ENCODE measurements around the gene LRWD1. TPM values are rescaled to one million over a fixed set of nuclear protein-coding genes. Genes with fewer than 3 reads are reported as not detected.

Gene LRWD1
- polyA plus RNA-seq, 2 of the 4 experiments (the other 2 are of a cell fraction): 10.7 to 28.1 TPM

DNA sequence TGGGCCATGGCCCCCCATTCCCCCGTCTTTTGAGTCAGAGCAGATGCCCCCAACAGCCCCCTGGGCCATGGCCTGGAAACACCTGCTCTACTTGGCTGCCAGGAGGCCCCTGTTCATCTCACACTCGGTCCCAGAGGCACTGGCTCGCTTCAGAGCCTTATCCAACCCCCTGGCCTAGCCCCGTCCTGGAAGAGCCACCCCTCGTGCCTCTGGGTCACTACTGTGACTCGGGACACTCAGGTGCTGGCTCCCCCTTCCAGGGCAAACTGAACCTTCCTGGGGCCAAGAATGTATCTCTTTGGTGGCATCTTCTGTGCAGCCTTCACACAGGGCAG is 7.0 kb downstream of the LRWD1 start:
- H3K9me3 ChIP-seq: no peaks in the 10 kb centered on the region
- ATAC-seq (no peak; a peak in 1 of 6 replicates), DNase-seq (ENCODE audit: low read depth in 1 of 2, low spot score in 1 of 2) (no peak), FAIRE-seq (no peak)
- H3K4me3 ChIP-seq: no peak overlapping the region
- H3K4me2 ChIP-seq: no peak overlapping the region
- TF ChIP-seq, protein P1, sequence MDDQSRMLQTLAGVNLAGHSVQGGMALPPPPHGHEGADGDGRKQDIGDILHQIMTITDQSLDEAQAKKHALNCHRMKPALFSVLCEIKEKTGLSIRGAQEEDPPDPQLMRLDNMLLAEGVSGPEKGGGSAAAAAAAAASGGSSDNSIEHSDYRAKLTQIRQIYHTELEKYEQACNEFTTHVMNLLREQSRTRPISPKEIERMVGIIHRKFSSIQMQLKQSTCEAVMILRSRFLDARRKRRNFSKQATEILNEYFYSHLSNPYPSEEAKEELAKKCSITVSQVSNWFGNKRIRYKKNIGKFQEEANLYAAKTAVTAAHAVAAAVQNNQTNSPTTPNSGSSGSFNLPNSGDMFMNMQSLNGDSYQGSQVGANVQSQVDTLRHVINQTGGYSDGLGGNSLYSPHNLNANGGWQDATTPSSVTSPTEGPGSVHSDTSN (IDR thresholded peaks at IDR 0.05): no peak
- TF ChIP-seq MAZ (IDR thresholded peaks at IDR 0.05; ENCODE audit: borderline replicate concordance, low read depth, low read length) (no peak), SREBF2 (IDR thresholded peaks at IDR 0.05) (no peak), RFX5 (IDR thresholded peaks at IDR 0.05) (no peak), CBX8 (IDR thresholded peaks at IDR 0.05) (no peak), HOXB5 (CRISPR knock-in tag; IDR thresholded peaks at IDR 0.05) (no peak), FOSL2 (IDR thresholded peaks at IDR 0.05) (no peak), FOSL2 (CRISPR knock-in tag; IDR thresholded peaks at IDR 0.05) (no peak), RNF2 (IDR thresholded peaks at IDR 0.05; ENCODE audit: borderline replicate concordance, low read depth) (no peak), BHLHE40 (IDR thresholded peaks at IDR 0.05; ENCODE audit: low read depth, low read length) (no peak), ZFP36 (IDR thresholded peaks at IDR 0.05; ENCODE audit: borderline replicate concordance, partially characterized antibody) (no peak), ZSCAN20 (CRISPR knock-in tag; IDR thresholded peaks at IDR 0.05) (no peak)
- TF ChIP-seq, protein P2, sequence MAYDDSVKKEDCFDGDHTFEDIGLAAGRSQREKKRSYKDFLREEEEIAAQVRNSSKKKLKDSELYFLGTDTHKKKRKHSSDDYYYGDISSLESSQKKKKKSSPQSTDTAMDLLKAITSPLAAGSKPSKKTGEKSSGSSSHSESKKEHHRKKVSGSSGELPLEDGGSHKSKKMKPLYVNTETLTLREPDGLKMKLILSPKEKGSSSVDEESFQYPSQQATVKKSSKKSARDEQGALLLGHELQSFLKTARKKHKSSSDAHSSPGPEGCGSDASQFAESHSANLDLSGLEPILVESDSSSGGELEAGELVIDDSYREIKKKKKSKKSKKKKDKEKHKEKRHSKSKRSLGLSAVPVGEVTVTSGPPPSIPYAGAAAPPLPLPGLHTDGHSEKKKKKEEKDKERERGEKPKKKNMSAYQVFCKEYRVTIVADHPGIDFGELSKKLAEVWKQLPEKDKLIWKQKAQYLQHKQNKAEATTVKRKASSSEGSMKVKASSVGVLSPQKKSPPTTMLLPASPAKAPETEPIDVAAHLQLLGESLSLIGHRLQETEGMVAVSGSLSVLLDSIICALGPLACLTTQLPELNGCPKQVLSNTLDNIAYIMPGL (CRISPR knock-in tag; IDR thresholded peaks at IDR 0.05; ENCODE audit: borderline replicate concordance): no peak
- TF ChIP-seq, protein P3, sequence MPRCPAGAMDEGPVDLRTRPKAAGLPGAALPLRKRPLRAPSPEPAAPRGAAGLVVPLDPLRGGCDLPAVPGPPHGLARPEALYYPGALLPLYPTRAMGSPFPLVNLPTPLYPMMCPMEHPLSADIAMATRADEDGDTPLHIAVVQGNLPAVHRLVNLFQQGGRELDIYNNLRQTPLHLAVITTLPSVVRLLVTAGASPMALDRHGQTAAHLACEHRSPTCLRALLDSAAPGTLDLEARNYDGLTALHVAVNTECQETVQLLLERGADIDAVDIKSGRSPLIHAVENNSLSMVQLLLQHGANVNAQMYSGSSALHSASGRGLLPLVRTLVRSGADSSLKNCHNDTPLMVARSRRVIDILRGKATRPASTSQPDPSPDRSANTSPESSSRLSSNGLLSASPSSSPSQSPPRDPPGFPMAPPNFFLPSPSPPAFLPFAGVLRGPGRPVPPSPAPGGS (IDR thresholded peaks at IDR 0.05): no peak
- no peaks in the 10 kb centered on the region for H3K4me1 ChIP-seq
- 89% methylated on average over 4 of the region's 6 CpGs for WGBS (ENCODE audit: missing lambda C conversion rate)
- H3K27ac ChIP-seq: no peak overlapping the region
- ChIA-PET CTCF (interaction anchor here (1.3 kb wide), 1 partner anchor 15 kb away, joined by 4 read pairs; no protein-coding TSS in a partner anchor), POLR2A (no interaction called here)

DNA sequence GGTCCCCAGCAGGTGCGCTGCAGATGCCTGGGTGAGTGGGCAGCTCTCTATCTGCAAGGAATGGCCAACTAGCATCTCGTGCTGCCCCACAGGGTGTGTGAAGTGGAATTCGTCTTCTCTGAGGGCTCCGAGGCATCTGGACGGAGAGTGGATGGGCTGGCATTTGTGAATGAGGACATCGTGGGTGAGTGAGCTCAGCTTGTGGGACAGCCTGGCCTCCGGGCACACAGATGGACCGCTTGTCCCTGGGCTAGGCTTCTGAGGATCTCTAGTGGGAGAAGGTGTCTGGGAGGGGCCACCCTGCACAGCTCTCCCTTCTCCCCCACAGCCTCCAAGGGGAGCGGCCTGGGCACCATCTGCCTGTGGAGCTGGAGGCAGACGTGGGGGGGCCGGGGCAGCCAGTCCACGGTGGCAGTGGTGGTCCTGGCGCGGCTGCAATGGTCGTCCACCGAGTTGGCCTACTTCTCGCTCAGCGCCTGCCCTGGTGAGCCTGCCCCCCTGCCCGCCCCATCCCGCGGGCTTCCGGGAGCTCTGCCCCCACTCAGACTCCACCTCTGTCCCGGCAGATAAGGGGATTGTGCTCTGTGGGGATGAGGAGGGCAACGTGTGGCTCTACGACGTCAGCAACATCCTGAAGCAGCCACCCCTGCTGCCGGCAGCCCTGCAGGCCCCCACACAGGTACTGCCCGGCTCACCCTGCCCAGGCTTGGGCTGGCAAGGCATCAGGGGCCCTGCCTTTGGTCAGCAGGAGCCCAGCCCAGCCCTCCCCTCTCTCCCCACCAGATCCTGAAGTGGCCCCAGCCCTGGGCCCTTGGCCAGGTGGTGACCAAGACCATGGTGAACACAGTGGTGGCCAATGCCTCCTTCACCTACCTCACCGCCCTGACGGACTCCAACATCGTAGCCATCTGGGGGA is 7.6 kb downstream of the LRWD1 start:
- CTCF ChIA-PET: no interaction called here
- POLR2A ChIA-PET: no interaction called here
- FAIRE-seq: no peak
- no peak for TF ChIP-seq JUNB (IDR thresholded peaks at IDR 0.05)
- no peak for TF ChIP-seq FOXS1 (CRISPR knock-in tag; IDR thresholded peaks at IDR 0.05)
- TF ChIP-seq HEYL (CRISPR knock-in tag; IDR thresholded peaks at IDR 0.05): no peak
- TF ChIP-seq, protein P4, sequence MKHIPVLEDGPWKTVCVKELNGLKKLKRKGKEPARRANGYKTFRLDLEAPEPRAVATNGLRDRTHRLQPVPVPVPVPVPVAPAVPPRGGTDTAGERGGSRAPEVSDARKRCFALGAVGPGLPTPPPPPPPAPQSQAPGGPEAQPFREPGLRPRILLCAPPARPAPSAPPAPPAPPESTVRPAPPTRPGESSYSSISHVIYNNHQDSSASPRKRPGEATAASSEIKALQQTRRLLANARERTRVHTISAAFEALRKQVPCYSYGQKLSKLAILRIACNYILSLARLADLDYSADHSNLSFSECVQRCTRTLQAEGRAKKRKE (CRISPR knock-in tag; IDR thresholded peaks at IDR 0.05; ENCODE audit: low read depth): no peak
- TF ChIP-seq, protein P5, sequence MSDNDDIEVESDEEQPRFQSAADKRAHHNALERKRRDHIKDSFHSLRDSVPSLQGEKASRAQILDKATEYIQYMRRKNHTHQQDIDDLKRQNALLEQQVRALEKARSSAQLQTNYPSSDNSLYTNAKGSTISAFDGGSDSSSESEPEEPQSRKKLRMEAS (IDR thresholded peaks at IDR 0.05): no peak
- TF ChIP-seq MYC (IDR thresholded peaks at IDR 0.05; ENCODE audit: borderline replicate concordance, low read length): no peak
- no peak for TF ChIP-seq TFCP2L1 (CRISPR knock-in tag; IDR thresholded peaks at IDR 0.05)
- no peak for TF ChIP-seq POLR2A (IDR thresholded peaks at IDR 0.05; ENCODE audit: low read length)
- TF ChIP-seq MAZ (IDR thresholded peaks at IDR 0.05; ENCODE audit: borderline replicate concordance, low read depth, low read length): no peak
- TF ChIP-seq CBX2 (IDR thresholded peaks at IDR 0.05; ENCODE audit: borderline replicate concordance, low read depth): no peak
- TF ChIP-seq SREBF2 (IDR thresholded peaks at IDR 0.05): no peak
- TF ChIP-seq CBX8 (IDR thresholded peaks at IDR 0.05): no peak
- TF ChIP-seq NPAS2 (CRISPR knock-in tag; IDR thresholded peaks at IDR 0.05; ENCODE audit: borderline replicate concordance): no peak
- TF ChIP-seq SMC3 (IDR thresholded peaks at IDR 0.05): no peak
- TF ChIP-seq RCOR1 (IDR thresholded peaks at IDR 0.05; ENCODE audit: low read depth, low read length): no peak
- no peak for TF ChIP-seq ZFP36 (IDR thresholded peaks at IDR 0.05; ENCODE audit: borderline replicate concordance, partially characterized antibody)
- TF ChIP-seq, protein P6, sequence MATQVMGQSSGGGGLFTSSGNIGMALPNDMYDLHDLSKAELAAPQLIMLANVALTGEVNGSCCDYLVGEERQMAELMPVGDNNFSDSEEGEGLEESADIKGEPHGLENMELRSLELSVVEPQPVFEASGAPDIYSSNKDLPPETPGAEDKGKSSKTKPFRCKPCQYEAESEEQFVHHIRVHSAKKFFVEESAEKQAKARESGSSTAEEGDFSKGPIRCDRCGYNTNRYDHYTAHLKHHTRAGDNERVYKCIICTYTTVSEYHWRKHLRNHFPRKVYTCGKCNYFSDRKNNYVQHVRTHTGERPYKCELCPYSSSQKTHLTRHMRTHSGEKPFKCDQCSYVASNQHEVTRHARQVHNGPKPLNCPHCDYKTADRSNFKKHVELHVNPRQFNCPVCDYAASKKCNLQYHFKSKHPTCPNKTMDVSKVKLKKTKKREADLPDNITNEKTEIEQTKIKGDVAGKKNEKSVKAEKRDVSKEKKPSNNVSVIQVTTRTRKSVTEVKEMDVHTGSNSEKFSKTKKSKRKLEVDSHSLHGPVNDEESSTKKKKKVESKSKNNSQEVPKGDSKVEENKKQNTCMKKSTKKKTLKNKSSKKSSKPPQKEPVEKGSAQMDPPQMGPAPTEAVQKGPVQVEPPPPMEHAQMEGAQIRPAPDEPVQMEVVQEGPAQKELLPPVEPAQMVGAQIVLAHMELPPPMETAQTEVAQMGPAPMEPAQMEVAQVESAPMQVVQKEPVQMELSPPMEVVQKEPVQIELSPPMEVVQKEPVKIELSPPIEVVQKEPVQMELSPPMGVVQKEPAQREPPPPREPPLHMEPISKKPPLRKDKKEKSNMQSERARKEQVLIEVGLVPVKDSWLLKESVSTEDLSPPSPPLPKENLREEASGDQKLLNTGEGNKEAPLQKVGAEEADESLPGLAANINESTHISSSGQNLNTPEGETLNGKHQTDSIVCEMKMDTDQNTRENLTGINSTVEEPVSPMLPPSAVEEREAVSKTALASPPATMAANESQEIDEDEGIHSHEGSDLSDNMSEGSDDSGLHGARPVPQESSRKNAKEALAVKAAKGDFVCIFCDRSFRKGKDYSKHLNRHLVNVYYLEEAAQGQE (IDR thresholded peaks at IDR 0.05): no peak
- no peak for TF ChIP-seq BHLHE40 (IDR thresholded peaks at IDR 0.05; ENCODE audit: low read depth, low read length)

More for the DNA sequence above, 7.6 kb downstream of the LRWD1 start:
- WGBS (ENCODE audit: missing lambda C conversion rate): 90% methylated on average over 26 of the region's 31 CpGs
- no peak overlapping the region for H3K27ac ChIP-seq
- ATAC-seq (no peak; a peak in 1 of 6 replicates), DNase-seq (ENCODE audit: low read depth in 1 of 2, low spot score in 1 of 2) (no peak)
- no peak overlapping the region for H3K4me3 ChIP-seq
- no peaks in the 10 kb centered on the region for H3K9me3 ChIP-seq
- no peaks in the 10 kb centered on the region for H3K4me1 ChIP-seq
- no peak overlapping the region for H3K4me2 ChIP-seq
